Stimulated activated CD8-positive, alpha-beta memory T cell treated with anti-CD3 and anti-CD28 coated beads, Interleukin-15, amount 100 ng/mL, for 1 hour (primary cell): ENCODE results near the gene NPSR1.
"Not testable (repeated sequence)": the region's sequence is repeated elsewhere in the genome, so short reads cannot be mapped to it uniquely, and the experiment has no call there.

Source experiments
- DNase-seq: peaks from one replicate; pipeline ENCODE4 v3.0.0-alpha.2; 2020; ENCODE audit warnings: low read depth

NPSR1 gene

DNA sequence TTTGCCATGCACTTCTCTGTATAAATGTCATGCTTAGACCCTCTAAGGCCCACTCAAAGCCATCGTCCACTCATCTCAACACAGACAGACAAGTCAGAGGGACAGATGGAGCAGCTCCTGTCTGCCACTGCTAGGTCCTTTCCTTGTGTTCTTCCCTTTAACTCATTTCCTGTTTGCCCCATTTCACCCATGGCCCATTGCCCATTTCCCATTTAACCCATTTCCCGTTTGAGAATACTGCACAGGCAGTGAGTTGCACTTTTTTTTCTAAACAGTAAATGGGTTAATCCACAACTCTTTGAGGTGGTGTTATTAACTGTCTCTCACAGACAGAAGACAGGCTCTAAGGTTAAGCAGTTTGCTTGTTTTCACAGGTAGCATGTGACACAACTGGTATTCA, 179.3 kb downstream of the NPSR1 start:
- no peak for DNase-seq

DNA sequence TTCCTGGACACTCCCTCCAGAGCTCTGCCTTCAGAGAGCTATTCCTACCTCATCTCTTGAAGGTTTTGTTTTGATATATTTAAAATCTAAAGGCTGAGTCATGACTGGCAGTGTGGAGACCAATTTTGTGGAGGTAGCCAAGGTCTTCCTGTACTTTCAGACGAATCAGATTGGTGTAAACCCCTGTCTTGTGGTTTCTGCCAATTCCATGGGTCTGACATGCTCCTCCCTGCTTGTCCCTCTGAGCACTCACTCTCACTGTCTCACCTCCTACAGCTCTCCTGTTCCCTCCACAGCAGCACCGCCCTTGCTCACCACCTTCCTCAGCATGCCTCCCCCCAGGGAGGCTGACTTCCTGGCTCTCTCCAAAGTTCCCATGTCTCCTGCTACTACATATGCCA, 179.8 kb downstream of the NPSR1 start:
- no peak for DNase-seq

DNA sequence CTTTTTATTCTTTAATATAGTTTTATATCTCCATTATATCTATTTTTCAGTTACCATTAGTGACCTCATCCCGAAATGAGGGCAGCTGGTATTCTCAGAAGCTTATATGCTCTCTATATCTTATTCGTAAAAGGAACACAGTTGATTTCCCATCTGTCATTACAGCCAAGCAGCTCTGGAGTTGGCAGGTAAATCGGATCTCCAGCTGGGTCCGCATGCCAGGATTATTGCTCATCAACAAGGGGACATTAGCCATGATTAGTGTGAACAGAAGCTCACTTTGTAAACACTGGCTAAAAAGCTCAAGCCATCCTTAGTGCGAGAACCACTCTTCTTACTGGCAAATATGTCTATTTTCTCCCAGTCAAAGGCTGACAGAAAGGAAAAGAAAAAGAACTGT, 180.3 kb downstream of the NPSR1 start:
- DNase-seq, result no peak

DNA sequence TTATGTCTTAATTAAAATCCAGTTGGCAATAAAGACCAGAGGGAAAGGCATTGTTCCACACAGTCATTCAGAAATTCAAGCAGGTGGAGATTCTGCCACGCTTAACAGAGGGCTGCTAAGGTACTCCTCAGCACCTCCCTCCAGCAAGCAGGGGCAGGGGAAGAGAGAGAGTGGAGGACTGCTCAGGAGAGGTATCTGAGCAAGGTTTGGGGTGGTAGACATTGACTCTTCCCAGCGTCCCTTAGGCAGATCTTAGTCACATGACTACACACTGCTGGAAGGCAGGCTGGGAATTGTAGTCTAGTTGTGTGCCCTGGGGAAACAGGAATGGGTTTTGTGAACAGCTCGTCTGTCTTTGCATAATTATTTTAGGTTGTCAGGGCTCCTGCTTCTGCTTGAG, 181.6 kb downstream of the NPSR1 start:
- no peak for DNase-seq

DNA sequence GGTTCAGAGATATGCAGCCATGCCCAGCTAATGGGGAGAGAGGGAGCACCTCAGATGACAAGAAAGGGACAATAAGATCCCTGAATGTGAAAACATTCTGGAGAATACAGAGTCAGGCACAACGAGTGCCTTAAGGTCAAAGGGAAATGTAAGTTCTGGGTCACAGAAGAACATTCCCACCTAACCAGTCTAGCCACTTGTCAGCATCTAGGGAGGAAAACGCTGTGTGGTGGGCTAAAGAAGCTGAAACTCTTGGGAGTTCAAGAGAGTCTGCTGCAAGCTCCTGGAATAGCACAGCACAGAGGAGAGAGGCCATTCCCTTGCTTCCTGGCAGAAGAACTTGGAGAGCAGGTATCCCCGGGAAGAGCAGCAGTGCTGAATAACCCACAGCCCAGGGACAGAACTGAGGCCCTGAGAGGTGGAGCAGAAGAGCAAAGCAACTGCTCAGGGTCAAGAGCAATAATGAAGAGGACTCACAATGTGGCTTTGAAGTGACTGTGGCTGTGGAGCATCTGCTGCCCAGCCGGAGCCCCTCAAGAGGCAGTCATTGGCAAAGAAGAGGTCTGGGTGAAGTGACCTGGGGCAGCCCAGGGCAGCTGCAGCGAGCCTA, 182.3 kb downstream of the NPSR1 start:
- no peak for DNase-seq

DNA sequence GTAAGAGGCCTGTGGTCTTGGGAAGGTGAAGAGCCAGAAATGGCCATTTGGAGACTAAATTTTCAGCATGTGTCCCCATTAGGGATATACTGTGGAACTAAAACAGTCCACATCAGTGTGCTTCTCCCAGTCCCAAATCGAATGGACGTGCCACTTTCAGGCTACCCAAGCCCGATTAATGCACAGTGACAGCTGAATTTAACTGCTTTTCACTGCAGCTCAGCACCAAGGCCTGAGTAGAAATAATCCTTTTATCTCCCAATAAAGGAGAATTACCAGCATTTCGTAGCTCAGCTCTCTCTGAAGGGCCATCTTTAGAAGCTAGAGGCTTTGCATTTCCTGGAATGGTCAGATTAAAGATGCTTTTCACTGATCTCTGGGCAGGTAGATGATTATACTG, 183.3 kb downstream of the NPSR1 start:
- DNase-seq, result no peak

DNA sequence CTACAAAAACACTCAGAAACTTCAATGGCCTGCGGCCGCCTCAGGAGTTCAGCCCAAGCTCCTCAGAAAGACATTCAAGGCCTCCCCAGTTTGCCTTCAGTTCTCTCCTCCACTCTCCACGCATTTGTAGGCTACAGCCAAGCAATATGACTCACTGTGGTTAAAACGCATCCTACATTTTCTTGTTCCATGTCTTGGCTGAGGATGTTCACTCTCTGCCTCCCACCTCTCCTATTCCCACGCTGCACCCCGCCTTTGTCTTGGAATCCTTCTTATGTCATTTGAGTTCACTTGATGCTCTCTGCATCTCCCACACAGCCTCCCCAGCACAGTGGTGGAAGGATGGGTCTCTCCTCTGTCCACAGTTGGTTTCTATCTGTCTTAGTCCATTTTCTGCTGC, 184.8 kb downstream of the NPSR1 start:
- DNase-seq, result no peak

DNA sequence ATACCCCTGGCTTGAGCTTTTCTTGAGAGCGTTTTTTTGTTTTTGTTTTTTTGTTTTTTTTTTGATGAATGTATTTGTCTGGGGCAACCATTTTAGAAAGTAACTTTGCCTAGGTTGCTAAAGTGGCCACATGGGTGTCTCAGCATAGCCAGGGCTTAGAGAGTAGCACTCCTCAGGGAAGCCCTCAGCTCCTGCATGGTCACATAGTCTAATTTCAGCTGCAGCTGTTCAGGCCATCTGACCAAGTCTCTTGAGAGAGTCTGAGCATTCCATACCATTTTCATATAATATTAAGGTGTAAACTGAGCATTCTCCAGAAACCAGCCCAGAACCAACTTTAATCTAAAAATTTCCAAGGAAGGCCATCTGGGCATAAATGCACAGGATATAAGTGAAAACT, 186.4 kb downstream of the NPSR1 start:
- DNase-seq, result no peak

DNA sequence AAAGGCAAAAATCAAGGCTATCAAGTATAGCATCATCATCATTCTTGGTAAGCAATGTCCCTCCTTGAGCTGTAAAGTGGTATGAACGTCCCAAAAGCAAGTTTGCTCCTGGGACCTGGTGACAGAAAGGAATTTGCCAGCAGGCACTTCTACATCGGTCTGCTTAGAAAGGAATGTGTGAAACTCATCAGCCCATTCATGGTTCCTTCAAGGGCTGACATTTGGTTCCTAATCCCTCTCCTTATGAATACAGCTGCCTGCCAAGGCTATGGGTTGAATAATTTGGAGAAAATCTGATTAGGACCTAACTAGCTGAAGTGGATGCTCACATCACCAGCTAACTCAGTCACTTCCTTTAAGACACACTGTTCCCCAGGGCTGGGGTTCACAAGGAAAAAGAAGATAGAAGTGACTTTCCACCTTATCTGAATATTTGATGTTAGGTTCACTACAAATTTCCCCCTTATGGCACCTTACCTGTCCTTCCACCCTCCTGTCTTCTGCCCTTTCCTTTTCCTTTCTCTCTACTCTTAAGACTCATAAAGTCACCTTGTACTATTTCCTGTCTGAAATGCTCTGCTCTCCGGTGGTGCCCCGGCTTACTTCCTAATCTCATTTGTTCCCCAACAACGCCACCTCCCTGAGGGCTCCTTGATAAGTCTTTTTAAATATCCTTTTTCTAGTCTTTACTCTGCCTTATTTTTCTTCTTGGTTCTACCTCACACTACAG, 187.1 kb downstream of the NPSR1 start:
- DNase-seq, result no peak

DNA sequence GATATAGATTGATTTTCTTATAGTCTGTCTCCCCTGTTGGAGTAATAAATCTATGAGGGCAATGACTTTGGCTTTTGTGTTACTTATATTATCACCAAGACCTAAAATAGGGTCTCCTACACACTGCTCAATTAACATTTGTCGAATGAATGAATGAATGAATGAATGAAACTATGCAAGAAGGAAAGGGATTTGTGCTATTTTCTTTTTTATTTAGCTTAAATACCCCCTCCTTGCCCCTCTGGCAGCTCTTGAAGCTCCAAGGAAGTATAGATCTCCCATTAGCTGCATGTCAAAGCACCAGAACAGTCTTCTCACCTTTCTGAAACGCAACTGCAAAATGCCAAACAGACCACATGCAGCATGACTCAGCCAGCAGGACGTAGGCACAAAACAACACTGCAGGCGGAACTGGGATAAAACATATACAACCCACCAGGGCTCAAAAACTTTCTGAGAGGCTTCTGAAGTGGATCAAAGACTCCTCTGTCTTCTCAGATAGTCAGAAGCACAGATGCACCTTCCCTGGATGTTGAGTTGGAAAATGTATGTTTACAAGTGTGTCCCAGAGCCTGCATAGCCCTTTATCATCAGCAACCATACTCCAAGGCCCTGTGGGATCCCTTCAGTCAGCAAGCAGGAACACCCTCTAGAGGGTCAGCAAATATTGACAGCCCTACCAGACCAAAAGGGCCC, 187.8 kb downstream of the NPSR1 start:
- DNase-seq, result no peak

DNA sequence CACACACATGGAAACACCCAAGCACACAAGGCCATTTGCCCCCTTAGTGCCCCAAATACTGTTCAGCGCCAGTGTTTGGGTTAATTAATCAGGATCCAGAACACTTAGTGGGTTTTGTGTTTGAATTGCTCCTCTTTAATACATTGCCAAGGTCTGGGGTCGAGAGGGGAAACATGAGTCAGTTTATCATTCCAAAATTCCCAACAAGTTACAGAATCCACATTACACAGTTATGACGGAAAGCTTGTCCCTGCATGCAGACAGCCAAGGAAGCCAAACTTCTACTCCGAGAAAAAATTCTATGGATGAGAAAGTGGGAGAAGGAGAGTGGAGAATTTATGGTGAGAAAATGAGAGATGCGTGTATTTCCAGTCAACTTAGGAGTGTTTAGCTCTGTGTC, 189.0 kb downstream of the NPSR1 start:
- no peak for DNase-seq

DNA sequence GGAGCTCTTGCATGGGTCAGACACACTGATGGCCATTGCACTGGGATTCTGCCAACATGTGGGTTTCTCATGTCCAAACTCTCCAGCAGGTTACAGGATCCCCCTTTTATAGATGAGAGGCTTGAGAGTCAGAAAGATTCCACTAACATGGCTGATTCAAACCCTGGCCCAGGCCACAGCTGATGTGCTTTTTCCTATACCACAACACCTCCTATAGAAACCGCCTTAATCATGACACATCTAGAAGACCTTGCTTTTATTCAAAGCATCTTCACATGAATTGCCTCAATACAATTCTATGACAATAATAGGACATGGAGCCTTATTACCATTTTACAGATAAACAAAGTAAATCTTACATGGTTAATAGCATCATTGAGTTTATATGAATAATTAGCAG, 190.7 kb downstream of the NPSR1 start:
- no peak for DNase-seq

DNA sequence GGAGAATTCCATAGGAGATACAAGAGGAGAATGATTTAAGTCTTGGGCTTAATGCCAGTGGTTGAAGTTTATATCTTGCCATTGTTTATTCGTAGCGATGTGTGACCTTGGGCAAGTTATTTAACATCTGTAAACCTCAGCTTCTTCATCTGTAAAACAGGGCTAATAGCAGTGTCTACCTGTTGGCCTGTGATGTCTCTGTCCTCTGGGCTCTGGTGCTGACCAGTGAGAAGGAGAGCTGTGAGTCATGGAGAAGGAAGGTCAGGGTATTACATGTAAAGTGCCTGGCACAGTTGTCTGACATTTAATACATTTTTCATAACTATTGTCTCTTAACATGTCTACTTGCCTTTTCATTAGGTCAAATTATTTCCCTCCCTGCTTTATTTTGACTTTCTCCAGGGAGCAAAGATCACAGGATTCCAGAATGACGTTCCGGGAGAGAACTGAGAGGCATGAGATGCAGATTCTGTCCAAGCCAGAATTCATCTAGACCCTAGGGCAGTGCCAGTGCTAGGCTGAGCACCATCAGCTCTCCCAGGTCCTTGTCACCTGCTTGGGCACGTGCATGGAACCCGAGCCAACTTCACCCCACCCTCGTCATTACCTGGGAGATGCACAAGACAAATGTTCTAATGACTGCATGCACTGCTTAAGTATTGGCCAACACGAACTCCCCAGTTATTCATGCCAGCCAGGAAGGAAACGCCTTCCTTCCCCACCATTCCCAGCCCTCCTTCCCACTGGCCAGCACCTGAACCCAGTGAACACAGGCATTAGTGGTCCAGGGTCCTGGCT, 191.3 kb downstream of the NPSR1 start:
- DNase-seq, result no peak

DNA sequence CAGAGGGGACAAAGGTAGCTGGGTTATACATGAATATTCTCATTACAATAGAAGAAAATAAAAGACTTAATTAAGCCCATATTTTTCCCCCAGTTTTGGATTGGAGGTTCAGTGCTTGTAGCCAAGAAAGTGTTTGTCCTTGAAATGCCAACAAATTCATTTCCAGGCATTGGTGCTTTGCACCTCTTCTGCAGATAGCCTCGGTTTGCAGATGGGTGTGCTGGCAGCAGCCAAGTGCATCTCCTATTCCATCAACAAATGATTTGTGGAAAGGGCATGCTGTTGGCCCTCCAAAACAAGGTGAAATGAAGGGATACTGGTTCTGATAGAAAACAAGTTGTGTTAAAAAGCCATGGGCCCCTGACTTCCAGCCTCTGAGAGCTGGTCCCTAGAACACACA, 192.0 kb downstream of the NPSR1 start:
- no peak for DNase-seq

DNA sequence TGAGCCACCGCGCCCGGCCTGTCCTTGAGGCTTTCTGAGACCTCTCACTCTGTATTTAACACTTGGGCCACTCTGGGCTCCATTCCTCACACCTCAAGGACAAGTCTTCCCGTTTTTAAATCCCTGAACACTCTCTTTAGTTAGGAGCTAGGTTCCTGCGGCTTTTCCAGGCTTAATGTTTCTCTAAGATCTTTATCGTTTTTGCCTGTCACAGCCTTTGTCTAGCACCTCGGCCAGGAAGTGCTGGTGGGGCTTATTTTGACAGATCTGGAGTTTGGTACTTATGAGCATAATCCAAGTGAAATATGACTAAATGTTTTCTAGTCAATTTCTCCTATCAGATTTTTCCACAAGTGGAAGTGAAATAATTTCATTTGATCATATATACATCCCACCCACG, 192.7 kb downstream of the NPSR1 start:
- DNase-seq, result no peak

DNA sequence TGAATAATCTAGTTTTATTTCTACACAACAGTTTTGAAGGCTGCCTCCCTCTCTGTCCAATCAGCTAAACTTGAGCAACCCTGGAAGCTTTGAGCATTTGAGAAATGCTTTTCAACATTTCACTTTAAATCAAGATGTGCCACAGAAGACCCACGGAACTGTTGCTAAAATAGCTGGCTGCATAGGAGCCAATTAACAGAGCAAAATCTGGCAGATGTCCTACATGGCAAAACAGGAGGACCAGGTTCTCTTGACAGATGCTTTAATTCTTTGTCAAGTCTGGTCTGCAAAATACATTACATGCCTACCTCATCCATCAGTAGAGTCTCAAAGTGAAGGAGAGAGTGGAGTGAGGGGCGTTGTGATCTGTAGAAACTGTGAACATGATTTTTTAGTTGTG, 193.4 kb downstream of the NPSR1 start:
- DNase-seq, result no peak

DNA sequence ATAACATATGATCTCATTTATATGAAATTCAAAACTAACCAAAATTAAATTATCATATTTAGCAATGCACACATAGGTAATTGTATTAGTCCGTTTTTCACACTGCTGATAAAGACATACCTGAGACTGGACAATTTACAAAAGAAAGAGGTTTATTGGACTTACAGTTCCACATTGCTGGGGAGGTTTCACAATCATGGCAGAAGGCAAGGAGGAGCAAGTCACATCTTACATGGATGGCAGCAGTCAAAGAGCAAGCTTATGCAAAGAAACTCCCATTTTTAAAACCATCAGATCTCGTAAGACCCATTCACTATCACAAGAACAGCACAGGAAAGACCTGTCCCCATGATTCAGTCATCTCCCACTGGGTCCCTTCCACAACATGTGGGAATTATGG, 200.4 kb downstream of the NPSR1 start:
- DNase-seq, result not testable (repeated sequence)

DNA sequence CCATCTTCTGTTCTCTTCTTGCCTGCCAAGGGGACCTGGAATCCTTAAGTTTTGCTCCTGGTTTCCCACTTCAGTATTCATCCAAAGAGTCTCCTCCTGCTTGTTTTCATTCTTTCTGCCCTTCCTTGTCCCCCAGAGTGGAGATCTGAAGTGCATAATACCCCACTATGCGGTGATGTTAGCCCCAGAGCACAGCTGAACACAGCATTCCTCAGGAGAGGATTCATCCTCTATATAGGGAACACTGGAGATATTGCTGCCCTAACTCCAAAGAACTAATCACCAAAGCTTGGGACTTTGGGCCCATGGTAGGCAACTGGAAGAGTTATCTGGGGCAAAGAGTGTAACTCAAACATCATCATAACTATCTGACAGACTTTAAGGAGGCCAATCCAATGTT, 201.3 kb downstream of the NPSR1 start:
- not testable (repeated sequence) for DNase-seq

DNA sequence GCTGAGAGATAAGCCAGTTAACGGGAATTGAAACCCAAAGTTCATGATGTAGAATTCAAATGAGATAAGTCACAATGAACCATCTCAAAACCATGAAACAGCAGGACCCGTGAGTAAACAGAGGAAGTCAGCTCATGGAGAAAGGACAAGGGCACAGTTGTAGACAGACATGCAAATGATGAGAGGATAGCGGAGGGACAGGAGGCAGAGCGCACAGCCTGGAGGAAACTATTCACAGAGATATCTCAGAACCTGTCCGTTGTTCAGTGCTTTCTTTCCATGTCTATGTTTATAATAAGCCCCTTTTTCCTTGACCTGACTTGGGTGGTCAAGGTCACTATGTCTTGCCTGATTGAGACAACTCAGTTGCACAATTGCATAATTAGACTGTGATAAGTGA, 208.2 kb downstream of the NPSR1 start:
- not testable (repeated sequence) for DNase-seq

DNA sequence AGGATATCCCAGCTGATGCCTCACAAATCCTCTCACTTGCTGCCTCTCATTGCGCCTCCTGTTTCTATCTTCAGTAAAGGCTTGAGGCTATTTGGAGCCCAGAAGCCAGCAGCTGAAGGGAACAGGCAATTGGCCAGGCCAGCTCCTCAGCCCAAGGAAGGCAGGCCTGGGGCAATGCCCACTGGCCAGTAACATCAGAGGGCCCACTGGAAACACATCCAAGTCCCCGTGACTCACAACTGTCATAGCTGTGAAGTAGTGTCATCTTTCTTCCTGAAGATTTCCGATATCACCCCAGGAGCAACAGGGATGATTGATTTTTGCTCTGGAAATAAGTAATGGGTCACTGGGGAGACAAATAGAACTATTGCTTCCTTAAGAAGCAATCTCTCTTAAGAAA, 209.3 kb downstream of the NPSR1 start:
- DNase-seq, result not testable (repeated sequence)

DNA sequence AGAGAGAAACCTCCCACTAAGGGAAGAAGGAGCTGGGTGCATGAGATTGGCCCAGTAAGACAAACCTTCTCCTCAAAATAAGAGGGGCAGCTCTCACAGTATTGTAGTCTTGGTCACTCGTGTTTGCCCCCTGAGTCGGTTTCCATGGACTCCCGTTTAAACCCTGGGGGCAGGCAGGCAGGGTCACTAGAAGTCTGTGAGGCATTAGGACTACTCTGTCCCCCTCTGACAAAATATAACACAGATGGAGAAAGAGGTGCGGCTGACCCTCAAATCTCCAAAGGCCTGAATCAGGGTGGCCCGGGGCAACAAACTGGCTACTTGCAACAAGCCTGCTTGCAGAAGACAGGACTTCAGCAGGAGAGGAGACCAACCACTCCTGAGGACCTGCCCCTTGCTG, 210.6 kb downstream of the NPSR1 start:
- not testable (repeated sequence) for DNase-seq

DNA sequence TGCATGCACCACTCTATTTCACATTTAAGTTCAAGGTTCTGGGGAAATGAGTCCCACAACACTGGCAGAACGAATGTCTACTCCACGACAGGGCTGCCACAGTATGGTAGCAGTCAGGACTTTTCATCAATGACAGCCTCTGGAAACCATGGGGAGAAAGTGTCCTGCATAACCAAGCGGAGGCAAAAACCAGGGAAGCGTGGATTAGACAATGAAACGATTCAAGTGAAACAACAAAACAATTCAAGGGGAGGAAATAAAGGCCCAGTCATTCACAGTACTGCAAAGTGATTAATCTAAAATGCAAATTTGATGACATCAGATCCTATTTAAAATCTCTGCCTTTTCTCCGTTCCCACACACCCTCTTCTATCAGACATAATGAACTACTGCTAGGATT, 211.0 kb downstream of the NPSR1 start:
- DNase-seq, result no peak

DNA sequence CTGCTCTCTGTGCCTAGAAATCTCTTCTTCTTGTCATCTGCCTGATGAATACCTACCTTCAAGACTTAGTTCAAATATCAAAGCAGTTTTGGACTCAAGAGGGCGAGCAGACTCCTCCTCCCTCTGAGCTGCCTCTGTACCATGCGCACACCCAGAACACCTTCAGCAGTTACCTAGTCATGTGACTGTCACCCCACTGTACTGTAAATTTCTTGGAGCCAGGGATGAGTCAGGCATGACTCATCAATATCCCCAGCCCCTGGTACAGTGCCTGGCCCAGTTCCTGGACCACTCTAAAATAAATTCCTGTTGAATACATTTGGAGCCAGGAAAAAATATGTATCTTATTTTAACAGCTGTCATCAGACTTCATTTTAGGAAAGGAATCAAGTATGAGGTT, 212.0 kb downstream of the NPSR1 start:
- DNase-seq, result not testable (repeated sequence)
